Measurements from ENCODE around the gene BCL7A. TPM values are rescaled to one million over a fixed set of nuclear protein-coding genes. Genes with fewer than 3 reads are reported as not detected.

Gene BCL7A
- total and polyA plus RNA-seq, 9 of the 15 experiments (the other 6 are each of a cell fraction or from before 2014, with no cell fraction given) = 0.25 to 21.9 (median 14.9) TPM

GRCh38 chr12:122022393-122023338 is 982 bp downstream of the BCL7A start (continued):
- TF ChIP-seq ZBTB43 (CRISPR knock-in tag; IDR thresholded peaks at IDR 0.05) (no peak), WHSC1 (IDR thresholded peaks at IDR 0.05; ENCODE audit: low read length) (no peak), FOXJ3 (CRISPR knock-in tag; IDR thresholded peaks at IDR 0.05) (no peak), JUN (IDR thresholded peaks at IDR 0.05; ENCODE audit: borderline replicate concordance, low read depth, low read length) (no peak), JUN (CRISPR knock-in tag; IDR thresholded peaks at IDR 0.05; ENCODE audit: borderline replicate concordance) (no peak), ZNF512 (tag; IDR thresholded peaks at IDR 0.05) (no peak), E4F1 (CRISPR knock-in tag; IDR thresholded peaks at IDR 0.05; ENCODE audit: borderline replicate concordance) (no peak), LCOR (CRISPR knock-in tag; IDR thresholded peaks at IDR 0.05) (no peak), ELK1 (CRISPR knock-in tag; IDR thresholded peaks at IDR 0.05) (no peak), SRSF3 (IDR thresholded peaks at IDR 0.05; ENCODE audit: insufficient read depth, low read length) (no peak), THAP7 (CRISPR knock-in tag; IDR thresholded peaks at IDR 0.05) (no peak), ZFP91 (CRISPR knock-in tag; IDR thresholded peaks at IDR 0.05) (no peak), HINFP (tag; conservative IDR thresholded peaks at IDR 0.05; ENCODE audit: low read depth) (no peak), CREB1 (IDR thresholded peaks at IDR 0.05) (no peak), CREB1 (CRISPR knock-in tag; IDR thresholded peaks at IDR 0.05) (no peak), HNRNPUL1 (IDR thresholded peaks at IDR 0.05; ENCODE audit: low read length) (no peak)
